SK-N-MC (cell line): Measurements from ENCODE around the gene AHI1.

Source experiments
- DNase-seq: peaks from one replicate; pipeline ENCODE4 v3.0.0-alpha.2; 2011; ENCODE audit warnings: low read depth, low spot score
- H3K27ac ChIP-seq: fragments of 200-600 bp; sonication (generic); 2 replicates; pipeline ENCODE4 v1.5.1; 2016; ENCODE audit warnings: mixed run types
- H3K36me3 ChIP-seq: fragments of 200-600 bp; sonication (generic); 2 replicates; pipeline ENCODE4 v1.6.1; 2017; ENCODE audit warnings: antibody characterized with exemption, low read length, mixed read lengths; ENCODE audit not compliant: insufficient read depth
- H3K4me3 ChIP-seq: fragments of 200-600 bp; sonication (generic); 2 replicates; pipeline ENCODE4 v1.5.1; 2016
- H3K9ac ChIP-seq: fragments of 200-600 bp; sonication (generic); 2 replicates; pipeline ENCODE4 v1.8.0; 2017; ENCODE audit warnings: mixed run types, mixed read lengths; ENCODE audit not compliant: insufficient read length
- H3K9me3 ChIP-seq: fragments of 200-600 bp; sonication (generic); 2 replicates; pipeline ENCODE4 v1.6.1; 2017; ENCODE audit warnings: low read depth, mild to moderate bottlenecking, antibody characterized with exemption, low read length, moderate library complexity, mixed read lengths
- EZH2 ChIP-seq: fragments of 200-600 bp; sonication (generic); IDR thresholded peaks from one replicate; pipeline ENCODE4 v1.6.1; 2017; ENCODE audit warnings: antibody characterized with exemption
- FOXP2 ChIP-seq: optimal IDR thresholded peaks from 2 replicates; pipeline ENCODE3; 2011; ENCODE audit warnings: mild to moderate bottlenecking, moderate library complexity; ENCODE audit not compliant: insufficient read depth; ENCODE audit errors: extremely low read length, control extremely low read depth
- POLR2AphosphoS5 ChIP-seq: IDR thresholded peaks from 2 replicates; pipeline ENCODE4 v1.6.1; 2012; ENCODE audit warnings: mild to moderate bottlenecking, low read depth, low read length, borderline replicate concordance

AHI1 gene

GRCh38 chr6:135514706-135515105 lies 17.2 kb upstream of the AHI1 start:
- H3K9ac ChIP-seq, result no peak overlapping the region
- DNase-seq, result no peak

GRCh38 chr6:135506270-135506997 lies 8.9 kb upstream of the AHI1 start:
- TF ChIP-seq FOXP2 (no peak), EZH2 (no peak), POLR2AphosphoS5 (no peak)
- no peak overlapping the region for H3K4me3 ChIP-seq
- H3K9ac ChIP-seq, result peak overlapping the region; percentile 45
- H3K27ac ChIP-seq, result no peak overlapping the region
- H3K9me3 ChIP-seq, result no peaks in the 10 kb centered on the region
- DNase-seq, result no peak
- no peaks in the 10 kb centered on the region for H3K36me3 ChIP-seq

More at GRCh38 chr6:135514706-135515105, 17.2 kb upstream of the AHI1 start:
- Histone ChIP-seq H3K27ac (no peak overlapping the region), H3K9me3 (0 out of 2 replicates have a peak, but pooled peaks cover 4% of the 10 kb centered on the region), H3K36me3 (no peaks in the 10 kb centered on the region), H3K4me3 (no peak overlapping the region)
- TF ChIP-seq FOXP2 (no peak), POLR2AphosphoS5 (no peak), EZH2 (no peak)

DNA sequence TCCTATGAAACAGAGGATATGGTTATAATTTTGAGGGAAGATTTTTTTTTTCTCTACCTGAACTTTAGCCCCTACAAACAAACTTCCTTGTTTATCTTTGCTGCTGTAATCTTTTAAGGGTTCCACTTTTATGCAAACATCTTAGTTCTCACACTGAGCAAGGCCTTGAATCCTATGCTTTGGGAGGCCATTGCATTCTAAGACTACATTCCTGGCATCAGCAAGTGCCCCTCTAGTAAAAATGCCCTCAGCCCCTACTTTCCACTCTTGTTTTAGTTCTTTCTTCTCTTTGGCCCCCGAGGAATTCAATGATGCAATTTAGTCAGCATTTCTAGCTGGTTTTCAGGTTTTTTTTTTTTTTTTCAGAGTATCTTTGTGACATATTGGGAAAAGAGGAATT lies 8.1 kb upstream of the AHI1 start:
- H3K9ac ChIP-seq, result no peak overlapping the region
- no peak overlapping the region for H3K4me3 ChIP-seq
- TF ChIP-seq POLR2AphosphoS5 (no peak), FOXP2 (no peak), EZH2 (no peak)
- no peaks in the 10 kb centered on the region for H3K9me3 ChIP-seq
- H3K27ac ChIP-seq, result no peak overlapping the region
- no peak for DNase-seq
- no peaks in the 10 kb centered on the region for H3K36me3 ChIP-seq

DNA sequence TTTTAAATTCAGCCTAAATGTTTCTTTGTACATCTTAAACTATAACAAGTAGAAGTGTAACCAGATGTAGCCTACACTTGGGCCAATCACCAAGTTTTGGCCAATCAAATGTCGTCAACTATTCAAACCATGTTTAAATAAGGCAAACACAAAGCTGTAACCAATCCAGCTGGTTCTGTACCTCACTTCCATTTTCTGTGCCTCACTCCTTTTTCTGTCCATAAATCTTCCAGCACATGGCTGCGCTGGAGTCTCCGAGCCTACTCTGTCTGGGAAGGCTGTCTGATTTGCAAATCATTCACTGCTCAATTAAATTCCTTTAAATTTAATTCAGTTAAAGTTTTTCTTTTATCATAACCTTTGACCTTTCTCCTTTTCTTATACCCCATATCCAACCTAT lies 7.7 kb upstream of the AHI1 start:
- H3K36me3 ChIP-seq, result no peaks in the 10 kb centered on the region
- H3K9me3 ChIP-seq, result no peaks in the 10 kb centered on the region
- no peak for TF ChIP-seq EZH2
- TF ChIP-seq FOXP2, result no peak
- TF ChIP-seq POLR2AphosphoS5, result no peak
- no peak overlapping the region for H3K9ac ChIP-seq
- H3K27ac ChIP-seq, result no peak overlapping the region
- DNase-seq, result no peak
- H3K4me3 ChIP-seq, result no peak overlapping the region

GRCh38 chr6:135504734-135505133 lies 7.2 kb upstream of the AHI1 start:
- TF ChIP-seq POLR2AphosphoS5, result no peak
- Histone ChIP-seq H3K4me3 (no peak overlapping the region), H3K27ac (no peak overlapping the region), H3K36me3 (no peaks in the 10 kb centered on the region), H3K9ac (no peak overlapping the region), H3K9me3 (no peaks in the 10 kb centered on the region)
- DNase-seq, result no peak

- H3K9ac ChIP-seq, result no peak overlapping the region
- H3K27ac ChIP-seq, result no peak overlapping the region
- TF ChIP-seq EZH2 (no peak), FOXP2 (no peak), POLR2AphosphoS5 (no peak)
- no peak overlapping the region for H3K4me3 ChIP-seq
- DNase-seq, result no peak
- H3K36me3 ChIP-seq, result no peaks in the 10 kb centered on the region
- H3K9me3 ChIP-seq, result no peaks in the 10 kb centered on the region
Measured at GRCh38 chr6:135503703-135504475, 6.3 kb upstream of the AHI1 start.

- H3K27ac ChIP-seq, result no peak overlapping the region
- no peak overlapping the region for H3K9ac ChIP-seq
- no peak overlapping the region for H3K4me3 ChIP-seq
Measured at GRCh38 chr6:135499441-135500340, 2.2 kb upstream of the AHI1 start.

More at GRCh38 chr6:135499441-135500340, 2.2 kb upstream of the AHI1 start:
- H3K9me3 ChIP-seq, result no peaks in the 10 kb centered on the region
- DNase-seq, result no peak
- TF ChIP-seq FOXP2 (no peak), POLR2AphosphoS5 (no peak), EZH2 (no peak)
- no peaks in the 10 kb centered on the region for H3K36me3 ChIP-seq
